ENCODE results near the gene IL13RA2. TPM values are rescaled to one million over a fixed set of nuclear protein-coding genes. Genes with fewer than 3 reads are reported as not detected.

The IL13RA2 gene
- total and polyA plus RNA-seq, 9 of the 15 experiments (the other 6 are each of a cell fraction or from before 2014, with no cell fraction given): 0.06 to 0.18 (median 0.15) TPM; not detected in 6

GRCh38 chrX:115065304-115065703 lies 47.9 kb upstream of the IL13RA2 start:
- CTCF ChIA-PET (ENCODE audit: low intra/inter-chr PET ratio): no interaction called here
- no TSS peak for BruUV-seq (replicated peaks)
- TF ChIP-seq ZNF146 (CRISPR knock-in tag; IDR thresholded peaks at IDR 0.05; ENCODE audit: unreplicated experiment): no peak
- no peak for TF ChIP-seq FOXK1 (CRISPR knock-in tag; IDR thresholded peaks at IDR 0.05; ENCODE audit: borderline replicate concordance)
- TF ChIP-seq SRSF1 (IDR thresholded peaks at IDR 0.05; ENCODE audit: low read depth, low read length): no peak
- no peak for TF ChIP-seq TGIF2 (CRISPR knock-in tag; IDR thresholded peaks at IDR 0.05)
- no peak for TF ChIP-seq CLOCK (CRISPR knock-in tag; IDR thresholded peaks at IDR 0.05; ENCODE audit: borderline replicate concordance)
- TF ChIP-seq IFI16 (CRISPR knock-in tag; IDR thresholded peaks at IDR 0.05): no peak
- TF ChIP-seq FOXJ3 (CRISPR knock-in tag; IDR thresholded peaks at IDR 0.05): no peak
- no peak for TF ChIP-seq TSHZ1 (CRISPR knock-in tag; IDR thresholded peaks at IDR 0.05)
- TF ChIP-seq ZNF311 (CRISPR knock-in tag; IDR thresholded peaks at IDR 0.05): no peak
- TF ChIP-seq HEY1 (CRISPR knock-in tag; IDR thresholded peaks at IDR 0.05; ENCODE audit: borderline replicate concordance): no peak
- no peak for TF ChIP-seq TFAM (CRISPR knock-in tag; conservative IDR thresholded peaks at IDR 0.05)
- TF ChIP-seq ZBTB12 (CRISPR knock-in tag; IDR thresholded peaks at IDR 0.05): no peak
- no peak for TF ChIP-seq ATF7 (IDR thresholded peaks at IDR 0.05)
- no peak for TF ChIP-seq ZBTB5 (IDR thresholded peaks at IDR 0.05)
- no peak for TF ChIP-seq ZNF764 (CRISPR knock-in tag; IDR thresholded peaks at IDR 0.05; ENCODE audit: low read depth)

More at GRCh38 chrX:115065304-115065703, 47.9 kb upstream of the IL13RA2 start:
- ATAC-seq (no peak), FAIRE-seq (no peak), DNase-seq (ENCODE audit: extremely low read depth in 1 of 4, low spot score in 3 of 4) (no peak)
- intact Hi-C loops (cut with micrococcal nuclease) (no loop called here), in situ Hi-C loops (cut with MboI) (no loop called here)
- Histone ChIP-seq H3K9ac (ENCODE audit: insufficient read depth in 1 of 2, low read depth in 2 of 2, low read length in 2 of 2) (no peak overlapping the region), H3K4me1 (replicated peaks in 1 of 2; ENCODE audit: control insufficient read depth in 2 of 2, insufficient read depth in 2 of 2, low read length in 2 of 2) (no peaks in the 10 kb centered on the region; a peak in 1 of 5 replicates), H3K4me3 (no peak overlapping the region), H3K4me2 (ENCODE audit: insufficient read depth, low read length) (no peak overlapping the region), H2AFZ (ENCODE audit: low read depth, low read length) (no peak overlapping the region), H3K27ac (ENCODE audit: extremely low read depth, low read depth, low read length) (no peak overlapping the region), H3K9me1 (ENCODE audit: control insufficient read depth, insufficient read depth, low read length) (no peaks in the 10 kb centered on the region), H3K79me2 (ENCODE audit: control insufficient read depth, insufficient read depth, low read length) (no peaks in the 10 kb centered on the region), H3K27me3 (ENCODE audit: control insufficient read depth in 2 of 2, insufficient read depth in 2 of 2, low read length in 2 of 2) (no peaks in the 10 kb centered on the region), H3K36me3 (ENCODE audit: control insufficient read depth, insufficient read depth, low read length) (no peaks in the 10 kb centered on the region), H3K9me3 (replicated peaks; ENCODE audit: control insufficient read depth, insufficient read depth, low read depth, low read length) (no peaks in the 10 kb centered on the region), H4K20me1 (replicated peaks; ENCODE audit: control insufficient read depth, insufficient read depth, low read length) (no peaks in the 10 kb centered on the region)
- POLR2A ChIA-PET: no interaction called here
